ENCODE data around the gene HIPK2. TPM values are rescaled to one million over a fixed set of nuclear protein-coding genes. Genes with fewer than 3 reads are reported as not detected.

The HIPK2 gene
- total and polyA plus RNA-seq, 2 experiments from 2014 or later, result 18.2 to 22.9 TPM

- H4K20me1 ChIP-seq (ENCODE audit: insufficient read depth, poor library complexity, severe bottlenecking), result peaks cover 45% of the 10 kb centered on the region
- peak overlapping the region; percentile 4 for H3K4me2 ChIP-seq
- H3K27me3 ChIP-seq, result no peaks in the 10 kb centered on the region
- no peaks in the 10 kb centered on the region for H3K9me2 ChIP-seq (replicated peaks; ENCODE audit: insufficient read depth)
- no peak overlapping the region for H2AFZ ChIP-seq
- H3K4me1 ChIP-seq (ENCODE audit: insufficient read depth), result peaks cover 24% of the 10 kb centered on the region
- no peaks in the 10 kb centered on the region for H3K36me3 ChIP-seq (replicated peaks; ENCODE audit: insufficient read depth, low read depth)
- no peak for DNase-seq (ENCODE audit: low spot score)
- no peaks in the 10 kb centered on the region for H3K9me3 ChIP-seq (ENCODE audit: low read depth)
- TF ChIP-seq CTCF (IDR thresholded peaks at IDR 0.05; ENCODE audit: poor library complexity), result no peak
- no peak for TF ChIP-seq EZH2phosphoT487 (IDR thresholded peaks at IDR 0.05; ENCODE audit: low read depth, severe bottlenecking, unreplicated experiment)
- TF ChIP-seq EZH2 (IDR thresholded peaks at IDR 0.05; ENCODE audit: borderline replicate concordance), result no peak
- no peak overlapping the region for H3K27ac ChIP-seq
- no peak overlapping the region for H3K4me3 ChIP-seq
- peaks cover 93% of the 10 kb centered on the region for H3K79me2 ChIP-seq
- WGBS (ENCODE audit: low lambda C conversion rate, missing lambda C conversion rate), result 72% methylated on average over 2 of the region's 2 CpGs
Measured at GRCh38 chr7:139721821-139722220, 56.0 kb downstream of the HIPK2 start.

- H3K4me1 ChIP-seq (ENCODE audit: insufficient read depth), result peaks cover 24% of the 10 kb centered on the region
- H2AFZ ChIP-seq, result no peak overlapping the region
- H3K9me2 ChIP-seq (replicated peaks; ENCODE audit: insufficient read depth), result no peaks in the 10 kb centered on the region
- H3K36me3 ChIP-seq (replicated peaks; ENCODE audit: insufficient read depth, low read depth), result no peaks in the 10 kb centered on the region
- DNase-seq (ENCODE audit: low spot score), result no peak
- peak overlapping the region; percentile 4 for H3K4me2 ChIP-seq
- TF ChIP-seq CTCF (IDR thresholded peaks at IDR 0.05; ENCODE audit: poor library complexity) (no peak), EZH2phosphoT487 (IDR thresholded peaks at IDR 0.05; ENCODE audit: low read depth, severe bottlenecking, unreplicated experiment) (no peak), EZH2 (IDR thresholded peaks at IDR 0.05; ENCODE audit: borderline replicate concordance) (no peak)
- H3K9me3 ChIP-seq (ENCODE audit: low read depth), result no peaks in the 10 kb centered on the region
- H4K20me1 ChIP-seq (ENCODE audit: insufficient read depth, poor library complexity, severe bottlenecking), result peaks cover 45% of the 10 kb centered on the region
- no peaks in the 10 kb centered on the region for H3K27me3 ChIP-seq
- H3K4me3 ChIP-seq, result no peak overlapping the region
- WGBS (ENCODE audit: low lambda C conversion rate, missing lambda C conversion rate), result 76% methylated on average over 4 of the region's 4 CpGs
- peak overlapping the region; percentile 6 for H3K27ac ChIP-seq
- peaks cover 89% of the 10 kb centered on the region for H3K79me2 ChIP-seq
Measured at GRCh38 chr7:139721417-139721816, 56.4 kb downstream of the HIPK2 start.

- H3K79me2 ChIP-seq, result peaks cover 82% of the 10 kb centered on the region
- H3K9me2 ChIP-seq (replicated peaks; ENCODE audit: insufficient read depth), result no peaks in the 10 kb centered on the region
- TF ChIP-seq CTCF (IDR thresholded peaks at IDR 0.05; ENCODE audit: poor library complexity) (no peak), EZH2 (IDR thresholded peaks at IDR 0.05; ENCODE audit: borderline replicate concordance) (no peak), EZH2phosphoT487 (IDR thresholded peaks at IDR 0.05; ENCODE audit: low read depth, severe bottlenecking, unreplicated experiment) (no peak)
- WGBS (ENCODE audit: low lambda C conversion rate, missing lambda C conversion rate), result 76% methylated on average over 12 of the region's 12 CpGs
- peak overlapping the region; percentile 6 for H3K27ac ChIP-seq
- H3K9me3 ChIP-seq (ENCODE audit: low read depth), result no peaks in the 10 kb centered on the region
- no peaks in the 10 kb centered on the region for H3K36me3 ChIP-seq (replicated peaks; ENCODE audit: insufficient read depth, low read depth)
- H3K4me3 ChIP-seq, result no peak overlapping the region
- H3K4me1 ChIP-seq (ENCODE audit: insufficient read depth), result peaks cover 24% of the 10 kb centered on the region
- H3K27me3 ChIP-seq, result no peaks in the 10 kb centered on the region
- no peak overlapping the region for H2AFZ ChIP-seq
- no peak for DNase-seq (ENCODE audit: low spot score)
- peaks cover 41% of the 10 kb centered on the region for H4K20me1 ChIP-seq (ENCODE audit: insufficient read depth, poor library complexity, severe bottlenecking)
- H3K4me2 ChIP-seq, result peak overlapping the region; percentile 4
Measured at GRCh38 chr7:139720705-139721231, 57.0 kb downstream of the HIPK2 start.

All from hepatocyte (in vitro differentiated cells).